Retinal pigment epithelial cell (primary cell): ENCODE data around the gene SCNN1B.

Experiments used
- DNase-seq: peaks from one replicate; pipeline ENCODE4 v3.0.0-alpha.2; 2010; ENCODE audit warnings: low read depth
- H3K4me3 ChIP-seq: 2 replicates; pipeline ENCODE4 v1.5.1; 2011; ENCODE audit warnings: mild to moderate bottlenecking, low read length, control low read depth, moderate library complexity
- CTCF ChIP-seq: conservative IDR thresholded peaks from 2 replicates; pipeline ENCODE4 v1.5.1; 2011; ENCODE audit warnings: low read depth, low read length, control low read depth, inconsistent platforms

SCNN1B gene

GRCh38 chr16:23320693-23321092 is 18.6 kb downstream of the SCNN1B start:
- DNase-seq: no peak
- H3K4me3 ChIP-seq: no peak overlapping the region
- TF ChIP-seq CTCF: no peak

GRCh38 chr16:23321206-23321875 is 19.2 kb downstream of the SCNN1B start:
- H3K4me3 ChIP-seq: no peak overlapping the region
- no peak for DNase-seq
- no peak for TF ChIP-seq CTCF

- DNase-seq: no peak
- no peak for TF ChIP-seq CTCF
- no peak overlapping the region for H3K4me3 ChIP-seq
These were observed 21.3 kb downstream of the SCNN1B start for GRCh38 chr16:23323224-23324030.

GRCh38 chr16:23324727-23325126 is 22.6 kb downstream of the SCNN1B start:
- no peak for DNase-seq
- no peak for TF ChIP-seq CTCF
- H3K4me3 ChIP-seq: no peak overlapping the region

DNA sequence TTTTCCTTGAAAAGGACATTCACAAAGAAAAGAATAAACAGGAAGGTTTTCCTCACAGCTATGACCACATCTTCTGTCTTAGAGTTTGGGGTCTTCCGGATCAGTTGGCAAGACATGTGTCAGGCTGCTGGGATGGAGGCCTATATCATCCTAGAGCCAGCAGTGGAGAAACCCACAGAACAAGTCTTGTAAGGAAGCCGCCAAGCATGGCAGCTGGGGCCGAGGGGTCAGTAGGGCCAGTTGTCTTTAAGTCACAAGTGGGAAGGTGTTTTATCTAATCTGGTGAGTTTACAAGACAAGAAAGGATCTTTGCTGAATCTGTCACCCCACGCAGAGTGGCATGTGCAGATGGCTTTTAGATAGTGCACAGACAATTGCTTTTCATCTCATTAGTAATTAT is 25.7 kb downstream of the SCNN1B start:
- DNase-seq: no peak
- TF ChIP-seq CTCF: no peak
- H3K4me3 ChIP-seq: no peak overlapping the region

DNA sequence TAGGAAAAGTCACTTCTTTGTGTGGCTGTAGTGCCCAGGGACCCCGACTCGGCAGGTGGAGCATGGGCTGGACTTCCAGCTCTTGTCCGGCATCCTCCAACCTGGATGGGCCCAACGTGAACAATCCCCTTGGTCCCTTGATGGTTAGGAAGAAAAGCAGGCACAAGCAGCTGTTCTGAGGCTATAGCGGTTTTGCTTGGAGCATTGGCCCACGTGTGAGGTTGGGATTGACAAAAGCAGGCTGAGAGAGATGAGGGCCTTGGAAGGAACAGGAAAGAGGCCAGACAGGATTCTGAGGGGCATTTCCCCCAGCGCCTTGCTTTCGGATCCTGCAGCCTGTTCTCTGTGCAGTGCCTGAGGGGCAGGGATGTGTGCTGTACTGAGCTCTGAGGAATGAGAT is 28.1 kb downstream of the SCNN1B start:
- H3K4me3 ChIP-seq: no peak overlapping the region
- no peak for DNase-seq

More for the DNA sequence above, 28.1 kb downstream of the SCNN1B start:
- TF ChIP-seq CTCF: no peak
